Ovary (tissue), 9 donors: Measurements from ENCODE around the gene HAL. TPM values are rescaled to one million over a fixed set of nuclear protein-coding genes. Genes with fewer than 3 reads are reported as not detected.

Experiments used
- DNase-seq, 5 donors: peaks; one replicate each; pipeline ENCODE4 v3.0.0-alpha.2; 2019 to 2020
- H3K27ac ChIP-seq, 2 donors: fragments of 200-600 bp; one replicate each; pipeline versions ENCODE4 v1.5.1 to v1.8.0; 2019 to 2022
- H3K27me3 ChIP-seq: fragments of 200-600 bp; one replicate; pipeline ENCODE4 v1.8.0; 2022
- H3K36me3 ChIP-seq: fragments of 200-600 bp; sonication (generic); one replicate; pipeline ENCODE4 v1.5.1; 2019
- H3K4me1 ChIP-seq: one replicate; pipeline ENCODE4 v1.8.1; 2013; ENCODE audit warnings: mild to moderate bottlenecking, moderate library complexity; ENCODE audit not compliant: insufficient read depth
- H3K4me3 ChIP-seq: fragments of 200-600 bp; sonication (generic); one replicate; pipeline ENCODE4 v1.5.1; 2017
- H3K9me3 ChIP-seq, 2 donors: fragments of 200-600 bp in 1 of 2; sonication (generic) in 1 of 2; one replicate each; pipeline versions ENCODE4 v1.5.1 to v1.8.1; 2013 to 2019; ENCODE audit warnings: mild to moderate bottlenecking in 1 of 2, moderate library complexity in 1 of 2
- EP300 ChIP-seq: sonication (generic); formaldehyde crosslinking; IDR thresholded peaks from one replicate; pipeline ENCODE4 v1.6.1; 2017; ENCODE audit warnings: antibody characterized with exemption
- POLR2A ChIP-seq: fragments of 450-650 bp; IDR thresholded peaks from one replicate; pipeline ENCODE4 v1.6.1; 2017; ENCODE audit warnings: antibody characterized with exemption, mild to moderate bottlenecking, moderate library complexity
- WGBS, 3 donors: extraction: QIAGEN DNeasy Blood & Tissue Kit in 1 of 3; methylation state at CpG; one replicate each; pipeline versions ENCODE4 v1.1.5 to v1.1.7; 2013 to 2017; 5-methylcytosine and 5-hydroxymethylcytosine counted together
- intact Hi-C, 4 donors: fragments of 100-400 bp; cut with DNase I; formaldehyde crosslinking; loops; one replicate each; pipeline versions ENCODE4 v1.11.0 to v1.15.1; 2022 to 2023
- polyA plus RNA-seq, 2 donors: library from polyadenylated mRNA; stranded (reverse); fragments of 200-250 nt in 1 of 2; fragments of 350-450 nt in 1 of 2; fragmentation: Illumina TruSeq in 1 of 2; extraction: RNeasy Lipid Tissue Mini Kit (QIAGEN cat#74804) in 1 of 2; gene quantifications; one replicate each; pipeline ENCODE4 v1.2.3, GENCODE V29; 2013 to 2014
- total RNA-seq, 7 donors: library from RNA; depleted of rRNA in 2 of 7; stranded (reverse); fragments of >200 nt in 2 of 7; fragmentation: NEBNext Ultra II Directional in 3 of 7; extraction: Animal tissue kit (Norgen Biotek cat#: 25700) in 3 of 7; gene quantifications; one replicate each; pipeline versions ENCODE4 v1.1.0 to v1.2.4, GENCODE V29; 2016 to 2023
- TF ChIP-seq, protein P1 (sequence below), 3 donors: fragments of 450-650 bp in 2 of 3; fragments of 200-600 bp in 1 of 3; IDR thresholded peaks; one replicate each; pipeline versions ENCODE4 v1.5.1 to v1.8.0; 2016 to 2022; ENCODE audit warnings: antibody characterized with exemption in 3 of 3, mild to moderate bottlenecking in 1 of 3
- donor health status: DM: no; HTN: no; CAD: no; lungs with moderate emphysema.
- donor health status: DM: no; HTN: no; CAD: no.
- donor health status: Bipolar disorder and iron deficiency.
- donor health status: DM: yes; HTN: yes; CAD: no.
- donor health status: DM: no; HTN: no; CAD: no.
- donor health status: DM: yes; HTN: yes; CAD: no.

The HAL gene
- total and polyA plus RNA-seq, 9 donors, result 0.08 to 2.9 (median 0.64) TPM

DNA sequence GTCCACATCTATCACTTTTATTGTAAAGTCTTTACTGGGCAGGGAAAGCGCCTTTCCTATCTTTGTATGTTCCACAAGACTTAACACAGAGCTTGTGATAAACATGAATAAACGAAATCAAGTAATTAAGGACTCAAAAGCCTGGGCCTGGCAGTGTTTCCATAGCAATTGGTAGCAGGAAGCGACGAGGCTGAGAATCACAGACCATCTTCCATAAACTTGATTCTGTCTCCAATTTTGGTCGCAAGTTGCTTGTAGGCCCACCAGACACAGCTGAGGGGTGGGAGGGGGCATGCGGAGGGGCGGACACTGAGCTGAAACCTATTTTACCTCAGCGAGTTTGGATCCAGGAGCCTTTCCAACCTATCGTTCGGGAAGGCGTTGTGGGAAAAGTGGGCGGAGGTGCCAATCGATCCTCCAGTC is 54.0 kb downstream of the HAL start:
- H3K36me3 ChIP-seq, result no peaks in the 10 kb centered on the region
- TF ChIP-seq, protein P1, sequence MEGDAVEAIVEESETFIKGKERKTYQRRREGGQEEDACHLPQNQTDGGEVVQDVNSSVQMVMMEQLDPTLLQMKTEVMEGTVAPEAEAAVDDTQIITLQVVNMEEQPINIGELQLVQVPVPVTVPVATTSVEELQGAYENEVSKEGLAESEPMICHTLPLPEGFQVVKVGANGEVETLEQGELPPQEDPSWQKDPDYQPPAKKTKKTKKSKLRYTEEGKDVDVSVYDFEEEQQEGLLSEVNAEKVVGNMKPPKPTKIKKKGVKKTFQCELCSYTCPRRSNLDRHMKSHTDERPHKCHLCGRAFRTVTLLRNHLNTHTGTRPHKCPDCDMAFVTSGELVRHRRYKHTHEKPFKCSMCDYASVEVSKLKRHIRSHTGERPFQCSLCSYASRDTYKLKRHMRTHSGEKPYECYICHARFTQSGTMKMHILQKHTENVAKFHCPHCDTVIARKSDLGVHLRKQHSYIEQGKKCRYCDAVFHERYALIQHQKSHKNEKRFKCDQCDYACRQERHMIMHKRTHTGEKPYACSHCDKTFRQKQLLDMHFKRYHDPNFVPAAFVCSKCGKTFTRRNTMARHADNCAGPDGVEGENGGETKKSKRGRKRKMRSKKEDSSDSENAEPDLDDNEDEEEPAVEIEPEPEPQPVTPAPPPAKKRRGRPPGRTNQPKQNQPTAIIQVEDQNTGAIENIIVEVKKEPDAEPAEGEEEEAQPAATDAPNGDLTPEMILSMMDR (IDR thresholded peaks at IDR 0.05), result no peak
- no peak for TF ChIP-seq POLR2A
- no peak for TF ChIP-seq EP300
- intact Hi-C loops, result no loop called here
- no peak for DNase-seq
- peak overlapping the region; percentile 65 for H3K4me3 ChIP-seq
- no peaks in the 10 kb centered on the region for H3K9me3 ChIP-seq
- WGBS, 3 donors, result 9 to 20% (median 15%) methylated on average over 13 of the region's 13 CpGs
- H3K27ac ChIP-seq, result peak overlapping the region in 1 of 2 donors; percentile 34
- no peaks in the 10 kb centered on the region for H3K4me1 ChIP-seq
- H3K27me3 ChIP-seq, result no peaks in the 10 kb centered on the region

DNA sequence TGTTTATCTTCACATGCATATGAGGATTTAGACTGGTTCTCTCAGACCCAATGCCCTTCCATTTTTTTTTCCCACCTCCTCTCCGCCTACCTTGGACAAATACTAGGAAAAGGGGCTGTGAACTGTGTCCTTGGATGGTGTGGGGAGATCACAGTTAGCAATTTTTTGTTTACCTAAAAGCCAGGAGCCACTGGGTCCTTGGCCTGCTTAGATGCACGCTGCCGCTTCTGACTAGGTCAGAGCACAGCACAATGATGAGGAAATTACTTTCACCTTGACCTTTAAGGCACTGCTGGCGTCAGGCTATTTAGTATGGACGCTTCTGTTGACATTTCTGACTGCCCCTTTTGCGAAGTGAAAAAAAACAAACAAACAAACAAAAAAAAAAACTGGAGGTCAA is 55.6 kb downstream of the HAL start:
- Histone ChIP-seq H3K9me3 (no peaks in the 10 kb centered on the region), H3K27ac (no peak overlapping the region), H3K4me1 (no peaks in the 10 kb centered on the region), H3K27me3 (no peaks in the 10 kb centered on the region), H3K36me3 (no peaks in the 10 kb centered on the region), H3K4me3 (no peak overlapping the region)
- TF ChIP-seq, protein P1 (IDR thresholded peaks at IDR 0.05), result no peak
- TF ChIP-seq EP300 (no peak), POLR2A (no peak)
- no peak for DNase-seq
- WGBS, 3 donors, result 58 to 75% (median 68%) methylated on average over 6 of the region's 6 CpGs
- intact Hi-C loops, result no loop called here

Other genes with a start within 250 kb of the HAL start
- gene NTN4, start 205.6 kb downstream of the HAL start, total RNA-seq, result 100 to 1,000 TPM in 1 of 7 donors, 10 to 100 TPM in 6; 16.0 to 101 (median 54.2) TPM
- gene NTN4, start 205.6 kb downstream of the HAL start, polyA plus RNA-seq, result 10 to 100 TPM; 39.0 to 57.3 TPM
- 10 to 100 TPM in 5 of 7 donors, 1 to 10 TPM in 2; 8.5 to 25.5 (median 17.1) TPM for gene SNRPF, start 137.4 kb downstream of the HAL start, total RNA-seq
- gene SNRPF, start 137.4 kb downstream of the HAL start, polyA plus RNA-seq, result 10 to 100 TPM; 21.7 to 28.4 TPM
- under 1 TPM in 2 of 7 donors, not detected in 5; 0.25 to 0.37 TPM for gene CCDC38, start 53.7 kb downstream of the HAL start, total RNA-seq
- gene CCDC38, start 53.7 kb downstream of the HAL start, polyA plus RNA-seq, result under 1 TPM in 1 of 2 donors, not detected in 1; 0.22 TPM
- under 1 TPM in 3 of 7 donors, not detected in 4; 0.37 to 0.71 (median 0.57) TPM for gene AMDHD1, start 53.0 kb downstream of the HAL start, total RNA-seq
- gene AMDHD1, start 53.0 kb downstream of the HAL start, polyA plus RNA-seq, result 1 to 10 TPM in 1 of 2 donors, under 1 TPM in 1; 0.13 to 6.1 TPM
- 100 to 1,000 TPM in 4 of 7 donors, 10 to 100 TPM in 3; 82.8 to 143 (median 106) TPM for gene LTA4H, start 39.2 kb upstream of the HAL start, total RNA-seq
- 100 to 1,000 TPM in 1 of 2 donors, 10 to 100 TPM in 1; 91.2 to 282 TPM for gene LTA4H, start 39.2 kb upstream of the HAL start, polyA plus RNA-seq
- gene ELK3, start 198.0 kb upstream of the HAL start, total RNA-seq, result 10 to 100 TPM; 11.5 to 25.9 (median 15.2) TPM
- 10 to 100 TPM; 15.6 to 25.8 TPM for gene ELK3, start 198.0 kb upstream of the HAL start, polyA plus RNA-seq